Activated CD4-positive, alpha-beta T cell treated with anti-CD3 and anti-CD28 coated beads, Interleukin-2, amount 50 U/mL, for 16 hours (primary cell): ENCODE data around the gene RGS7.
"Not testable (repeated sequence)": the region's sequence is repeated elsewhere in the genome, so short reads cannot be mapped to it uniquely, and the experiment has no call there.

Source experiments
- DNase-seq: peaks from one replicate; pipeline ENCODE4 v3.0.0-alpha.2; 2020

The RGS7 gene

DNA sequence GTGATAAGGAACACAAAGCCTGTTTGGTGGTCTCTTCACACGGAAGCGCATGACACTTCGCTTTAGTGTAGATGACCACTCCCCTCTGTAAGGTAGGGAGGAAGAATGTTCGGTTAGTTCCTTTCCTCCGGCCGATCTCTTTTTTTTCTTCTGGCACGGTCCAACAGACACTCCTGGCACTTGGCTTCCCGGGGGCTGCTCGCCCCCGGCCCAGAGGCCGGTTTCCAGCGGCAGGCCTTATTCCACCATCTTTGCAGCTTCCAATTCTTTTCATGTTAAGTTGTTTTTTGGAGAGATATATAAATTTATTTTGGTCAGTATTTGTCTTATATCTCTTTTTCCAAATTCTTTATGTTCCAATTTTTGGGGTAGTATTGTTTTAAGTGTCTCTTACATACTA is 593.2 kb downstream of the RGS7 start:
- DNase-seq: no peak

DNA sequence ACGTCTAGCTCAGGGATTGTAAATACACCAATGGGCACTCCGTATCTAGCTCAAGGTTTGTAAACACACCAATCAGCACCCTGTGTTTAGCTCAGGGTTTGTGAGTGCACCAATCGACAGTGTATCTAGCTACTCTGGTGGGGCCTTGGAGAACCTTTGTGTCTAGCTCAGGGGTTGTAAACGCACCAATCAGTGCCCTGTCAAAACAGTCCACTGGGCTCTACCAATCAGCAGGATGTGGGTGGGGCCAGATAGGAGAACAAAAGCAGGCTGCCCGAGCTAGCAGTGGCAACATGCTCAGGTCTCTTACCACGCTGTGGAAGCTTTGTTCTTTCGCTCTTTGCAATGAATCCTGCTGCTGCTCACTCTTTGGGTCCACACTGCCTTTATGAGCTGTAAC is 593.9 kb downstream of the RGS7 start:
- not testable (repeated sequence) for DNase-seq

DNA sequence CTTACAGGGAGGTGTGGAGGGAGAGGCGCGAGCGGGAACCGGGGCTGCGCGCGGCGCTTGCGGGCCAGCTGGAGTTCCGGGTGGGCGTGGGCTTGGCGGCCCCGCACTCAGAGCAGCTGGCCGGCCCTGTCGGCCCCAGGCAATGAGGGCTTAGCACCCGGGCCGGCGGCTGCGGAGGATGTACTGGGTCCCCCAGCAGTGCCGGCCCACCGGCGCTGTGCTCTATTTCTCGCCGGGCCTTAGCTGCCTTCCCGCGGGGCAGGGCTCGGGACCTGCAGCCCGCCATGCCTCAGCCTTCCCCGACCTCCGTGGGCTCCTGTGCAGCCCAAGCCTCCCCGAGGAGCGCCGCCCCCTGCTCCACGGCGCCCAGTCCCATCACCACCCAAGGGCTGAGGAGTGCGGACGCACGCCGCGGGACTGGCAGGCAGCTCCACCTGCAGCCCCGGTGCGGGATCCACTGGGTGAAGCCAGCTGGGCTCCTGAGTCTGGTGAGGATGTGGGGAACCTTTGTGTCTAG is 594.5 kb downstream of the RGS7 start:
- DNase-seq: not testable (repeated sequence)

GRCh38 chr1:240758777-240759176 is 598.2 kb downstream of the RGS7 start:
- DNase-seq: not testable (repeated sequence)

DNA sequence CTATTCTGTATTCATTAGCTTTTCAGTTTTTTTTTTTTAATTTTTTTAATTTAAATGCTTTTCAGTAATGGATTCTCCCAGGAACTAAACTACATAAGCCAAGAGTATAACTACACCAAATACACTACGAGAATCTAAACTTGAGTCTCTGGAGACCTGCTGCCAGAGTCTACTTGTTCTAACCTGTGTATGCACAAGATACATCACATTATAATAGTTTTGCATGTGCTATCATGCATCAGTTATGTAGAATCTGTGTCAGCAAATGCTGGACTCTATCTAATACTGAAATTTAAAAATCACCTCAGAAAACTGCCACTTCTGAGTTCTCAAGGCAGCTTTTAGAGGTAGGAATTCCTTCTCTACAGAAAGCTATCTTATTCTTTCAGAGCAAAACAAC is 598.7 kb downstream of the RGS7 start:
- DNase-seq: no peak

DNA sequence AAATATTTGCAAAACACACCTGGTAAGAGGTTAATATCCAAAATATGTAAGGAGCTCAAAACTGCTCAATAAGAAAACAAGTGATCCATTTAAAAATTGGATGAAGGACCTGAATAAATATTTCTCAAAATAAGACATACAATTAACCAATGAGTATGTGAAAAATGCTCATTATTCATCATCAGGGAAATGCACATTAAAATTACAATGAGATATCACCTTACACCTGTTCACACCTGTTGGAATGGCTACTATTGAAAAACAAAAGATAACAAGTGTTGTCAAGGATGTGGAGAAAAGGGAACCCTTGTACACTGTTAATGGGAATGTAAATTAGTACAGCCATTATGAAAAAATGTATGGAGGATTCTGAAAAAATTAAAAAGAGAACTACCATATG is 609.1 kb downstream of the RGS7 start:
- no peak for DNase-seq

- no peak for DNase-seq
These were observed 613.3 kb downstream of the RGS7 start for GRCh38 chr1:240743705-240744104.

- no peak for DNase-seq
These were observed 617.3 kb downstream of the RGS7 start for GRCh38 chr1:240739754-240740153.

- DNase-seq: no peak
These were observed 617.9 kb downstream of the RGS7 start for GRCh38 chr1:240739139-240739538.

DNA sequence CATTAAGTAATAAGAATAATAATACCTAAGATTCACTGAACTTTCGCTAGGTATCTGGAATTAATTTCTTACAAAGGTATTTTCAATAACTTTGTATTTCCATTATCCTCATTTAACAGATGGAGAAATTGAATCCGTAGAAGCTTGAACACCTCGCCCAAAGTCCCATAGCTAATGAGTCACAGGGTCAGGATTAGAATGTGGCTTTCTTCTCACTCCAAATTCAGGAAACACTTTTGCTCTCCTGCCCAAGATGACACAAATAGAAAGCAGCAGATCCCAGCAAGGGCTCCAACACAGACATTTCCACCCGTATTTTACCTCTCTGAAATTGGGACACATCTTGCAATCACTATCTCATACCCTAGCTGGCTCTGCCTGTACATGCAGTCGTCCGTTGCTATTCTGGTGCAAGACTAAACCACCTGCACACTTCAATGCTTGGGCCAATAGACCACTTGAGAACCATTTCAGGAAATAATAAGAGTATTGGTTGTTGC is 619.2 kb downstream of the RGS7 start:
- DNase-seq: no peak

GRCh38 chr1:240737298-240737697 is 619.7 kb downstream of the RGS7 start:
- DNase-seq: no peak

DNA sequence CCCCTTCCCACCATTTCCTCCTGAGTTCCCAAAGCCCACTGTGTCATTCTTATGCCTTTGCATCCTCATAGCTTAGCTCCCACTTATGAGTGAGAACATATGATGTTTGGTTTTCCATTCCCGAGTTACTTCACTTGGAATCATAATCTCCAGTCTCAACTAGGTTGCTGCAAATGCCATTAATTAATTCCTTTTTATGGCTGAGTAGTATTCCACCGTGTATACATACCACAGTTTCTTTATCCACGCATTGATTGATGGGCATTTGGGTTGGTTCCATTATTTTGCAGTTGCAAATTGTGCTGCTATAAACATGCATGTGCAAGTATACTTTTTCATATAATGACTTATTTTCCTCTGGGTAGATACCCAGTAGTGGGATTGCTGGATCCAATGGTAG is 622.3 kb downstream of the RGS7 start:
- not testable (repeated sequence) for DNase-seq

GRCh38 chr1:240734001-240734400 is 623.0 kb downstream of the RGS7 start:
- no peak for DNase-seq

DNA sequence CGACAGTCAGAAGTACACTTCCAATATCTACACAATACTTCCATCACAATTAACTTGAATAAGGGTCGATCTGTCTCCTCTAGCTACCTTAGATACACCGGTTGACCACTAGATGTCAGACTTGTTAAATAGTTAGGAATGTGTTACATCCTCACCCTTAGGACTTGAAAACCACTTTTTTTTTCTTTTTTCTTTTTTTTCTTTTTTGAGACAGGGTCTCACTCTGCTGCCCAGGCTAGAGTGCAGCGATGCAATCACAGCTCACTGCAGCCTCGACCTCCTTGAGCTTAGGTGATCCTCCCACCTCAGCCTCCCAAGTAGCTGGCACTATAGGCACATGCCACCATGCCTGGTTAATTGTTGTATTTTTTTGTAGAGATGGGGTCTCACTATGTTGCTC is 624.6 kb downstream of the RGS7 start:
- DNase-seq: peak; percentile 50
